H1 (cell line): ENCODE results near the gene TIMM23. TPM values are rescaled to one million over a fixed set of nuclear protein-coding genes. Genes with fewer than 3 reads are reported as not detected.
"Not testable (repeated sequence)": the region's sequence is repeated elsewhere in the genome, so short reads cannot be mapped to it uniquely, and the experiment has no call there.

Experiments
- CTCF ChIA-PET: fragments of 300-600 bp; sonication (Branson Sonifier 250); formaldehyde crosslinking; loops from one replicate; lab custom pipeline; 2021; ENCODE audit not compliant: partially characterized antibody; lab: Charles Lee
- POLR2A ChIA-PET: fragments of 300-600 bp; sonication (Branson Sonifier 250); formaldehyde crosslinking; loops from one replicate; lab custom pipeline; 2021; ENCODE audit warnings: inconsistent platforms; ENCODE audit not compliant: partially characterized antibody; lab: Charles Lee
- DNase-seq, 2 experiments: peaks; one replicate each; pipeline versions ENCODE4 v3.0.0 to v3.0.0-alpha.2; 2010 to 2022; ENCODE audit warnings: low spot score in 2 of 2, low read depth in 1 of 2, mixed read lengths in 1 of 2
- FAIRE-seq: peaks from 2 replicates; lab custom pipeline; 2011; peaks lifted over from hg19 to GRCh38; lab: Jason Lieb, UNC
- H2AFZ ChIP-seq: 2 replicates; pipeline ENCODE4 v1.8.1; 2012; ENCODE audit warnings: low read length, inconsistent platforms
- H2AK5ac ChIP-seq: 2 replicates; pipeline ENCODE4 v1.6.1; 2013; ENCODE audit warnings: low read depth, low read length
- H2BK120ac ChIP-seq: replicated peaks from 2 replicates; pipeline ENCODE3; 2013; ENCODE audit warnings: low read depth, low read length, inconsistent platforms
- H2BK12ac ChIP-seq: 2 replicates; pipeline ENCODE4 v1.6.1; 2013; ENCODE audit warnings: low read depth, low read length
- H2BK15ac ChIP-seq: 2 replicates; pipeline ENCODE4 v1.6.1; 2013; ENCODE audit warnings: low read length
- H2BK20ac ChIP-seq: 2 replicates; pipeline ENCODE4 v1.6.1; 2013; ENCODE audit warnings: low read length
- H2BK5ac ChIP-seq: 2 replicates; pipeline ENCODE4 v1.6.1; 2013; ENCODE audit warnings: low read depth, low read length
- H3K14ac ChIP-seq: 2 replicates; pipeline ENCODE4 v1.6.1; 2013; ENCODE audit warnings: inconsistent platforms; ENCODE audit not compliant: insufficient read length
- H3K18ac ChIP-seq: 2 replicates; pipeline ENCODE4 v1.6.1; 2013; ENCODE audit warnings: low read length; ENCODE audit errors: extremely low read depth
- H3K23ac ChIP-seq: 2 replicates; pipeline ENCODE4 v1.6.1; 2013; ENCODE audit warnings: inconsistent platforms; ENCODE audit not compliant: insufficient read length
- H3K23me2 ChIP-seq: 2 replicates; pipeline ENCODE4 v1.6.1; 2013; ENCODE audit warnings: low read depth, low read length
- H3K27ac ChIP-seq: 2 replicates; pipeline ENCODE4 v1.6.1; 2011; ENCODE audit warnings: low read depth, low read length, inconsistent platforms
- H3K27me3 ChIP-seq, 4 experiments: replicated peaks in 1 of 4; 1 replicate in 1 of 4; 2 replicates in 3 of 4; pipeline versions ENCODE4 v1.6.1 to v1.8.1; 2011 to 2013; ENCODE audit warnings: low read length in 3 of 4, mild to moderate bottlenecking in 3 of 4, inconsistent platforms in 2 of 4, mixed read lengths in 2 of 4, moderate library complexity in 1 of 4; ENCODE audit not compliant: control insufficient read depth in 3 of 4, insufficient read depth in 3 of 4; ENCODE audit errors: extremely low read depth in 1 of 4
- H3K36me3 ChIP-seq, 4 experiments: 2 replicates each; pipeline versions ENCODE4 v1.6.1 to v1.8.1; 2011 to 2013; ENCODE audit warnings: mild to moderate bottlenecking in 4 of 4, low read length in 3 of 4, moderate library complexity in 2 of 4, control low read depth in 1 of 4, inconsistent platforms in 1 of 4; ENCODE audit not compliant: insufficient read depth in 4 of 4, control insufficient read depth in 2 of 4
- H3K4ac ChIP-seq: replicated peaks from 2 replicates; pipeline ENCODE3; 2013; ENCODE audit warnings: low read length, low read depth, mixed read lengths, inconsistent platforms; ENCODE audit not compliant: insufficient read length
- H3K4me1 ChIP-seq, 4 experiments: replicated peaks in 1 of 4; 1 replicate in 1 of 4; 2 replicates in 3 of 4; pipeline versions ENCODE4 v1.6.1 to v1.8.1; 2011 to 2013; ENCODE audit warnings: low read length in 3 of 4, inconsistent platforms in 2 of 4, mixed read lengths in 1 of 4; ENCODE audit not compliant: insufficient read depth in 4 of 4, control insufficient read depth in 3 of 4
- H3K4me2 ChIP-seq, 2 experiments: 2 replicates each; pipeline versions ENCODE4 v1.6.1 to v1.8.1; 2011 to 2013; ENCODE audit warnings: low read depth in 2 of 2, low read length in 2 of 2, control low read depth in 1 of 2, inconsistent platforms in 1 of 2, mild to moderate bottlenecking in 1 of 2; ENCODE audit not compliant: insufficient read depth in 1 of 2
- H3K4me3 ChIP-seq, 4 experiments: fragments of 200-600, 300-600 bp in 1 of 4; sonication (generic), shearing (Covaris generic), sonication (Bioruptor Twin) in 1 of 4; 2 replicates each; pipeline versions ENCODE4 v1.5.1 to v1.8.1; 2011 to 2016; ENCODE audit warnings: low read length in 4 of 4, low read depth in 3 of 4, control low read depth in 2 of 4, inconsistent platforms in 2 of 4, mild to moderate bottlenecking in 2 of 4, mixed read lengths in 1 of 4, moderate library complexity in 1 of 4; ENCODE audit not compliant: insufficient read depth in 2 of 4; ENCODE audit errors: extremely low read depth in 1 of 4
- H3K56ac ChIP-seq: replicated peaks from 2 replicates; pipeline ENCODE3; 2013; ENCODE audit warnings: low read depth, mild to moderate bottlenecking, mixed read lengths, low read length, inconsistent platforms; ENCODE audit not compliant: insufficient read length
- H3K79me1 ChIP-seq: 2 replicates; pipeline ENCODE4 v1.6.1; 2013; ENCODE audit warnings: low read depth, low read length, control low read depth
- H3K79me2 ChIP-seq, 2 experiments: 2 replicates each; pipeline versions ENCODE4 v1.6.1 to v1.8.1; 2012 to 2013; ENCODE audit warnings: low read length in 2 of 2, mild to moderate bottlenecking in 2 of 2, inconsistent platforms in 1 of 2; ENCODE audit not compliant: insufficient read depth in 2 of 2, control insufficient read depth in 1 of 2
- H3K9ac ChIP-seq, 4 experiments: replicated peaks in 1 of 4; 1 replicate in 1 of 4; 2 replicates in 3 of 4; pipeline versions ENCODE4 v1.6.1 to v1.8.1; 2011 to 2013; ENCODE audit warnings: low read depth in 3 of 4, low read length in 3 of 4, control low read depth in 2 of 4, mild to moderate bottlenecking in 2 of 4, moderate library complexity in 2 of 4, inconsistent platforms in 1 of 4; ENCODE audit errors: extremely low read depth in 1 of 4
- H3K9me3 ChIP-seq, 2 experiments: 2 replicates each; pipeline versions ENCODE4 v1.6.1 to v1.8.1; 2012 to 2013; ENCODE audit warnings: mild to moderate bottlenecking in 2 of 2, moderate library complexity in 2 of 2, control low read depth in 1 of 2, inconsistent platforms in 1 of 2, low read depth in 1 of 2, low read length in 1 of 2, mixed read lengths in 1 of 2; ENCODE audit not compliant: insufficient read depth in 2 of 2
- H4K20me1 ChIP-seq, 2 experiments: replicated peaks in 1 of 2; 2 replicates each; pipeline versions ENCODE3 to v1.8.1; 2011 to 2013; ENCODE audit warnings: inconsistent platforms in 2 of 2, low read length in 2 of 2, mild to moderate bottlenecking in 1 of 2; ENCODE audit not compliant: insufficient read depth in 2 of 2, control insufficient read depth in 1 of 2
- H4K5ac ChIP-seq: 2 replicates; pipeline ENCODE4 v1.6.1; 2013; ENCODE audit warnings: low read length, low read depth, mixed read lengths, inconsistent platforms; ENCODE audit not compliant: insufficient read length
- H4K8ac ChIP-seq: 2 replicates; pipeline ENCODE4 v1.8.0; 2013; ENCODE audit warnings: mild to moderate bottlenecking, moderate library complexity, low read length, inconsistent platforms; ENCODE audit not compliant: insufficient read depth; ENCODE audit errors: extremely low read depth
- H4K91ac ChIP-seq: replicated peaks from 2 replicates; pipeline ENCODE3; 2013; ENCODE audit warnings: low read length, mixed read lengths, inconsistent platforms; ENCODE audit not compliant: insufficient read length
- EP300 ChIP-seq, 2 experiments: IDR thresholded peaks; 1 replicate in 1 of 2; 2 replicates in 1 of 2; pipeline ENCODE4 v1.6.1; 2011 to 2012; ENCODE audit warnings: low read depth in 2 of 2, low read length in 2 of 2, mild to moderate bottlenecking in 2 of 2, borderline replicate concordance in 1 of 2, inconsistent platforms in 1 of 2, moderate library complexity in 1 of 2
- SP1 ChIP-seq: IDR thresholded peaks from 2 replicates; pipeline ENCODE4 v1.6.1; 2011; ENCODE audit warnings: low read depth, low read length
- SRF ChIP-seq: IDR thresholded peaks from 2 replicates; pipeline ENCODE4 v1.6.1; 2011; ENCODE audit warnings: mild to moderate bottlenecking, low read depth, low read length, moderate library complexity
- WGBS, 2 experiments: shearing (Covaris generic) in 1 of 2; methylation state at CpG; one replicate each; pipeline versions ENCODE4 v1.1.6 to v1.1.7; 2013 to 2015; ENCODE audit warnings: low lambda C conversion rate in 2 of 2, mixed read lengths in 2 of 2, inconsistent platforms in 1 of 2, low coverage in 1 of 2, missing lambda C conversion rate in 1 of 2; ENCODE audit not compliant: insufficient replicate concordance in 2 of 2, insufficient coverage in 1 of 2, insufficient read length in 1 of 2; ENCODE audit errors: extremely low coverage in 1 of 2, missing lambda C conversion rate in 1 of 2; 5-methylcytosine and 5-hydroxymethylcytosine counted together
- polyA plus RNA-seq, 7 experiments: library from polyadenylated mRNA; depleted of rRNA in 3 of 7; stranded (reverse) in 5 of 7; unstranded in 2 of 7; fragments of >200 nt in 5 of 7; fragments of 200-250 nt in 2 of 7; gene quantifications; 1 replicate in 5 of 7; 2 replicates in 1 of 7; 4 replicates in 1 of 7; pipeline versions ENCODE4 v1.2.1 to v1.2.3, GENCODE V29; 2011 to 2013; ENCODE audit warnings: missing spikeins in 2 of 7, mixed read lengths in 2 of 7
- total RNA-seq: library from RNA; stranded (reverse); fragmentation: NEBNext Ultra II Directional; extraction: Animal tissue kit (Norgen Biotek cat#: 25700); gene quantifications from 2 replicates; pipeline ENCODE4 v1.2.1, GENCODE V29; 2021
- TF ChIP-seq, protein P1 (sequence below): IDR thresholded peaks from 2 replicates; pipeline ENCODE4 v1.6.1; 2012; ENCODE audit warnings: inconsistent platforms

Gene TIMM23
- total and polyA plus RNA-seq, 2 of the 8 experiments (the other 6 are each of a cell fraction or from before 2014, with no cell fraction given), result 101 to 130 TPM

DNA sequence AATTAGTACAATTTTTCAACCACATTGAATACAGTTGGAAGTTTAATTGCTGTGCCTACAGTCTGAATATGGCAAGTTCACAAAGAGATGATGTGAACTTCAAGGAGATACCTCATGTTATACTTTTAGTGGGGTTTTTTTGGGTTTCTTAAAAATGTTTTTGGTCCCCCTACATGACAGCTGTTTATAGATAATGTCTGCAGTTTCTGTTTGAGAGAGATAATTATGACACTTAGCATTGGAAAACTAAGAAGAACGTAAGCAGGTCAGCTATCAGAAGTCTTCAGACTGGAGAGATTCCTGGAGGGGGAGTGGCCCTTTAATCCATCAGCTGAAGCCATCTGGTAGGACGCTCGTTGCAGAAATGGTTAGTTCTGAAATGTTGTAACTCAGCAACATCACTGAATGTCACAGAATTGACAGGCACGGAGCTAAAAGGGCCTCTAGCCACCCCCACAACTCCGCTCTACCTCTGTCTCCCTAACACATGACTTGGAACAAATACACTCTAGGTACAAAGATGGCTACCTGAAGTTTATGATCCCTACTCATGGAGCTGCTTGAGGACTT is 29.0 kb downstream of the TIMM23 start (continued):
- TF ChIP-seq EP300 (IDR thresholded peaks at IDR 0.05; ENCODE audit: borderline replicate concordance in 1 of 2, low read depth in 2 of 2, low read length in 2 of 2) (no peak), SP1 (no peak), SRF (no peak)
- TF ChIP-seq, protein P1, sequence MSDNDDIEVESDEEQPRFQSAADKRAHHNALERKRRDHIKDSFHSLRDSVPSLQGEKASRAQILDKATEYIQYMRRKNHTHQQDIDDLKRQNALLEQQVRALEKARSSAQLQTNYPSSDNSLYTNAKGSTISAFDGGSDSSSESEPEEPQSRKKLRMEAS, result no peak
- TF ChIP-seq, all 59 proteins: peak for 0

DNA sequence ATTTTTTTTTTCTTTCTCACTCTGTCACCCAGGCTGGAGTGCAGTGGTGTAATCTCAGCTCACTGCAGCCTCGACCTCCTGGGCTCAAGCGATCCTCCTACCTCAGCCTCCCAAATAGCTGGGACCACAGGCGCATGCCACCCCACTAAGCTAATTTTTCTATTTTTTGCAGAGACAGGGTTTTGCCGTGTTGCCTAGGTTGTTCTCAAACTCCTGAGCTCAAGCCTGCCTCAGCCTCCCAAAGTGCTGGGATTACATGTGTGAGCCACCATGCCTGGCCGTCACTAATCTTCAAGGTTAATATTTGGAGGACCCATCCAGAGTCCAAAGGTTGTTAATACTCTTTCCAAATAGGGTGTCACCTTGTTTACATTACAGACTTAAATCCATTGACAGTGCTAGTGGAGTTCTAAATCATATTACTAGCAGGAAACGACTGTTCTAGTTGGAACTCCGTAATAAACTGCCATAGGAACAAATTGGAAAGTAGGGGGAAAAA is 29.9 kb downstream of the TIMM23 start:
- H4K5ac ChIP-seq, H3K27ac ChIP-seq, H2BK5ac ChIP-seq, H3K4me1 ChIP-seq, H3K4me3 ChIP-seq, H3K79me2 ChIP-seq, H3K23me2 ChIP-seq, H3K18ac ChIP-seq, H3K4me2 ChIP-seq, H4K8ac ChIP-seq, H4K91ac ChIP-seq, H3K27me3 ChIP-seq, H2BK20ac ChIP-seq, H3K56ac ChIP-seq, H2BK12ac ChIP-seq, H2AK5ac ChIP-seq, H3K4ac ChIP-seq, H2AFZ ChIP-seq, H2BK120ac ChIP-seq, FAIRE-seq, POLR2A ChIA-PET, DNase-seq, H4K20me1 ChIP-seq, H2BK15ac ChIP-seq, H3K14ac ChIP-seq, H3K9ac ChIP-seq, H3K9me3 ChIP-seq, H3K23ac ChIP-seq, H3K79me1 ChIP-seq: not testable (repeated sequence)
- peaks cover 14 to 70% (median 34%) of the 10 kb centered on the region in 4 experiments for H3K36me3 ChIP-seq
- CTCF ChIA-PET, result interaction anchor here (1.3 kb wide), 1 partner anchor 23 kb away, joined by 3 read pairs; no protein-coding TSS in a partner anchor
- WGBS, 2 experiments, result 85% methylated on average over 7 of the region's 7 CpGs; no CpG with 5 or more reads in 1 of the 2 experiments
